GM04503 (cell line): ENCODE measurements around the gene ATAT1.

Experiments used
- DNase-seq: peaks from one replicate; pipeline ENCODE4 v3.0.0-alpha.2; 2012; ENCODE audit warnings: low read depth

ATAT1 gene

DNA sequence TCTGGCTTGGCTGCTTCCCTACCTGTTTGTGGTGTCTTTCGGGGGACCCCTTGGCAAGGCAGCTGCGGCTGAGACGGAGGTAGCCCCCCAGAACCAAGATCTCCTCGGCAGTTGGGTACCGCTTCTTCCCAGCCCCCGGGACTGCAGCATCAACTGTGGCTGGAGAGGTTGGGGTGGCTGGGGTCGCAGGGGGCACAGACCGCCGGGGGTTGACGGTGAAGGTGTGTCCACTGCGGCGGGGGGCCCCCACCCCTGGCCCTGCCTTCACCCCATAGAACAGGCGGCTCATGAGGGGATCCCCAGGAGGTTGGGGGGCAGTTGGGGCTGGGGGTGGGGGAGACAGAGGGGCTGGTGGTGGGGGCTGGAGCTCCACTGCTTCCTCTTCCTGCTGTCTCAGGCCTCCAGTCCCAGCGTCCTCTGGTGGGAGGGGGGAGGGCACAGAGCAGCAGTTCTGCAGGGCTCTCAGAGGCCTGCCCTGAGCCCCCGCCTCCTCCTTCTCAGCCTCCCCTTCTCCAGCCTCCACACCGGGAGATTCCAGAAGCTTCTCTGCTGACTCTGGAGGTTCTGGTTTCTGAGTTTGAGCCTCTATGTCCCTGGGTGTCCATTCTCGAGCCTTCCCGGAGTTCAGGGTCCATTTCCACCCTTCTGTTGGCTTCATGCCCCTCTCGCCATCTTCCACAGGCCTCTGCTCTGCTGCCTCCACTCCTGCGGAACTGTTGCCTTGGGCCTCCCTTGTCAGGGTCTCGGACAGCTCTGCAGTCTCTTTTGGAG lies 57.9 kb downstream of the ATAT1 start:
- no peak for DNase-seq

DNA sequence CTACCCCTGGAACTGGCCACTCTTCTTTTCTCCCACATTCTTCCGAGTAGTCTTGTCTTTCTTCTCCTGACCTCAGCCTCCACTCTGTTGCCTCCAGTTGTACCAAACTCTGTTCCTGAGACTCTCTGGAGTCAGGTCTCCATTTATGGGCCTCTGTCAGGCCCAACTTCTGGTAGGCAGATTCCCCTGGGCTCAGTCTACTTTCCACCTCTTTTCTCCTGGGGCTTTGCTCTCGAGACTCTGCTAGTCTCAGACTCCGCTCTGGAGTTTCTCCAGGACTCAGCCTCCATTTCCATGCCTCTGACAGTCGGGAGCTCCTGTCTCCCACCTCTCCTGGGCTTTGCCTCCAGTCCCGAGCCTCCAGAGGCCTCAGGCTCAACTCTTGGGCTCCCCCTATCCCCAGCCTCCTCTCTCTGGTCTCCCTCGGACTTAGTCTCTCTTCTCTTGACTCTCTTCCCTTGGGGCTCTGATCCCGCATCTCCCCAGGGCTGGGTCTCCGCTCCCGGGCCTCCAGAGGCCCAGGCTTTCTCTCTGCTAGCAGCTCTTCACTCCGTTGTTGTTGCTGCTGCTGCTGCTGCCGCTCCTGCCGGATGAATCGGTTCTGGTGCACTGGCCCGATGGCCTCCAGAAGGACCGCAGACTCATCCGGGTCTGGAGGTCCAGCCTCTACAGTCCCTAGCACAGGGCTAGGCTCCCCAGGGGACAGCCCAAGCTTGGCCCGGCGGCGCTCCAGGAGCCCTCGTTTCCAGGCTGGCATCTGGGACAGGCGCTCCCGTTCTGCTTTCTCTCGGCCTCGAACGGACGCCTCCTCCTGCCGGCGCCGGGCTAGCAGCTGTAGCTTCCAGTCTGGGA lies 58.7 kb downstream of the ATAT1 start:
- no peak for DNase-seq

DNA sequence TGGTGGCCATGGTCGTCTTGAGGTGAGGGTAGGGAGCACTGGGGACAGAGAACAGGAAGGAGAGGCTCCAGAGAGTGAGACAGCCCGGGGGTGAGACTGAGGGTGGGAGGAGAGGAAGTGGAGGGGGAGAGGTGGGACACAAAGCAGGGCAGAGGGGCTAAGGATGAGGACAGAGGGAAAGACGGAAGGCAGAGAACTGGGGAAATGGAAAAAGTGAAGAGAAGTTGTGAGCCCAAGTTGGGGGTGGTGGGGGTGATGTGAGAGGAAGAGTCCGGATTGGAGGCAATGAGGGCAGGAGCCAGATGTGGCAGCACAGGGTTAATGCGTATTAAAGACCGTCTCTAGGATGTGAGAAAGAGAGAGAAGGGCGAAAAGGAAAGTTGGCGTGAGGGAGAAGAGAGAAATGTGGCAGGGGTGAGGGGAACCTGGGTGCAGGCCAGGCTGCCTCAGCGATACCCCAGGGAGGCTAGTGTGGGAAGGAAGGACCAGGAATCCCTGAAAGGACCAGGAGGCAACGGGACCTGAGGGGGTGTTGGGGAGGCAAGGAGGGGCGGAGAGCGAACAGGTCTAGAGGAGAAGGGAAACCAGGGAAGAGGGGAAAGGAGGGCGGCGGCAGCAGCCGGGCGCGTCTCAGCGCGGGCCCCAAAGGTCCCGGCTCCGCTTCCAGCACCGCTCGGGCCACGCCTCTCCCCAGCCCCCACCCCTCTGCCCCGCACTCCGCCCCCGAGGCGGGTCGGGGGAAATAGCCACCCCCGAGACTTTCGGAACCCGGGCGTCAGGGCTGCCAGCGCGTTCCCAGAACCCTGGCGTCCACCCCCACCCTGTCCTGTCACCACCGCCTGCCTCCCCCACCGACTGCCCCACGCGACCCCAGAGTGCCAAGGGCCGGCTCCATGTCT lies 59.6 kb downstream of the ATAT1 start, which contains the start of gene PPP1R18:
Gene PPP1R18, minus strand, starts transcription at position 637 of the 899 bp plus-strand sequence. Its CDS starts 627 bp downstream, at position 10.
- no peak for DNase-seq

DNA sequence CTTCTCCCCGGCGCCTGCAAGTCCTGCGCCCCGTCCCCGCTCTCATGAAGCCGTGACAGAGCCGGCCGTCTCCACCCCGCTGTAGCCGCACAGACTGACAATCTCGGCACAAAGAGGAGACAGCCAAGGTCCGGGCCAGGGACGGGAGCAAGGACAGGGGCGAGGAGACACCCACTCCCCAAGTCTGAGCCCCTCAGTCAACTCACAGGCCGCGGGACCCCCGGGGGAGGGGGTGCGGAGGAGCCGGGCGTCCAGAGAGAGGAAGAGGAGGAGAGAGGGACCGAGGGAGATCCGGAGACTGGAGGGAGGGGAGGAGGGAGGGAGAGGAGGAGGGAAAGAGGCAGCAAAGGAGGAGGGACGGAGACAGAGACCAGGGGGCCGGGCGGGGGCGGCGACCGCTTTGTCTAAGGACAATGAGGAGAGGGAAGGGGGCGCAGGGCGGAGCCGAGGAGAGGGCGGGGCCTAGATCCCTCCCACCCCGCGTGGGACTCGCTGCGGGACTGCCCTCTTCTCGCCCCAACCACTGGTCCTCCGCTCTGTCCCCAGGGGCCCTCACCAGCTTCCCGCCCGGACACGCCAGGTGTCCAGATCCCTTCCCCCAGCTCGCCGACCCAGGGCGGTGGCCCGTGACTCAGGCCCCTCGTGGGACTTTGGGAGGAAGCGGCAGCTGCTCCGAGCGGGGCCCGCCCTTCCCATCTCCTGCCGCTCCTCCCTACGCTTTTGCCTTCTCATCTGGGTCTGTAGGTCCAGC lies 60.4 kb downstream of the ATAT1 start:
- DNase-seq: peak; percentile 89

DNA sequence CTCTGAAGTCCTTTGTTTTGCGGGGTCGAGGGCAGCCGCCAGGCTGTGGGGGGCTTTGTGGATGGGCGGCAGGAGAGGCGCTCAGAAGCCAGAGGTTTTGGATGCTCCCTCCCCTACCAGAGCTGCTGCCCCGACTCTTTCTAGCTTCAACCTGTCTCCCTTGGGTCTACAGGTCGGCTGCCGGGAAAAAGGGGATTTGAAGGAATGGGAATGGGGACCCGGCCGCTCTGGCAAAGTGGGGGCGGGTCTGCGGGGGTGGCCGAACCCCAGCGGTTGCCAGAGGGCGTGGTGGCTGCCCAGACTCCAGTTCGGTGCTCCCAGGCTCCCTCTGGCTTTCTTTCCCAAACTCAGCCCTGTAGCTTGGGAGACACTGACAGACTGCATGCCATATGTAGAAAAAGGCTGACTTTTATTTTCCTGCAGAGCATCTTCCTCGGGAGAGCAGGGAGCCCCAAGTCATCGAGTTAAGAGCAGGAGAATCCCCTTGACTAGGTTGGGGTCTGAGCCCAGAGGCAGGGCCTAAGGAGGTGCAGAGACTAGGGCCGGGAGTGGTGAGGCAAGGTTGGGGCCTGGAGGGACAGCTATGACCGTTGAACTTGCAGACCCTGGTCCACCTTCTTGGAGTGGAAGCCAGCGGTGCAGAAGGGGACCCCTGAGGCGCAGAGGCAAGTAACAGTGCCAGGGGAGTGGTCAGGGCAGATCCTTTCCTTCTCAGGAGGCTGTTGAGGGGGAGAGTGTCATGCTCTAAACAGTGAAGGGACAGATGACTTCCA lies 61.2 kb downstream of the ATAT1 start:
- DNase-seq: no peak

DNA sequence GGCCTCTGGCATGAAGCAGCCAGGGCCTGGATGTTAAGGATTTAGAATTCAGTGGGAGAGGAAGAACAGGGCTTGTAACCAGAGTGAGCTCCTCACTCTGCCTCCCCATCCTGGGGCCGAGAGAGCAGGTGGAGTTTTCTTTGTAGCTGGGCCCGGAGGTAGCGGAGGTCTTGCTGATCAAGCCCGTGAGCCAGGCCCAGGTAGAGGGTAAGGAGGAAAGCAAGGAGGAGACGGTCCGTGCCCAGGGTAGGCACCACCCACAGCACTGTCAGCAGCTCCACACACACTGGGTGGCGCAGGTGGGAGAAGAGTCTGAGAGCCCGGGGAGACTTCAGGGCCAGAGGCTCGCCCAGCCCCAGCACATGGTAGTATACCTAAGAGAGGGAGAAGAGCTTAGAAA lies 61.9 kb downstream of the ATAT1 start:
- DNase-seq: no peak

DNA sequence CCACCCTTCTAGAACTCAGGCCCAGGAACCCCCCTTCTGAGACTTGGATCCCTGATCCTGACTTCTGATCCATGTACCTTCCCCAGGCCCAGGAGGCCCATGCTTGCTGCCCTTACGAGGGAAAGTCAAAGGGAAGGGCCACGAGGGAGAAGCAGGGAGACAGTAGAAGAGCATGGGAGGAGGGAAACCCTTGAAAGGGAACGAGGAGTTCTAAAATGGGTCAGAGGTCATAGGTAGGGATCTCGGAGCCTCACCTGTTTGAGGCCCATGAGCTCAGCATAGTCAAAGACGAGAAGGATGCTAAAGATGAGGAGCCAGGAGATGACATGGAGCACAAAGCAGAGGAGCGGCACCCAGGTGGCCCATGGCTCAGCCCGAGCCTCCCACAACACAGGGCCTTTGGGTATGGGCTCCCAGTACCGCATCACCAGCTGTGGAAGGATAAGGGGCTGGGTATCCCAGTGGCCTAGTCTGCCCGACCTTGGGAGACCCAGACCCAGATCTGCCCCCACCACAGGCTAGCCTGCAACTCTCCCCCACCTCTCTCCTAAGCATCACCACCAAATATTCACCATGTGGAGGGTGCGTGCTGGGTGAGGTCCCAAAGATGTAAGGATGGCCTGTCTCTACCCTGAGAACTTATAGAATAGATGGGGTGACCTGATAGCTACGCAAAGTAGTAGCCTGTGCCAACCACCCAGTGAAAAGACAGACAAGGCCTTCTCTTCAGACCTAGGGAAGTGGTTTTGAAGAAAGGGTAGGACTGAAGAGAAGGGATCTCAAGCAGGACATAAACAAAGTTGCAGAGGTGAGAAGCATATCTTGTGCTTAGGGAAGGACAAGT lies 62.6 kb downstream of the ATAT1 start:
- no peak for DNase-seq

DNA sequence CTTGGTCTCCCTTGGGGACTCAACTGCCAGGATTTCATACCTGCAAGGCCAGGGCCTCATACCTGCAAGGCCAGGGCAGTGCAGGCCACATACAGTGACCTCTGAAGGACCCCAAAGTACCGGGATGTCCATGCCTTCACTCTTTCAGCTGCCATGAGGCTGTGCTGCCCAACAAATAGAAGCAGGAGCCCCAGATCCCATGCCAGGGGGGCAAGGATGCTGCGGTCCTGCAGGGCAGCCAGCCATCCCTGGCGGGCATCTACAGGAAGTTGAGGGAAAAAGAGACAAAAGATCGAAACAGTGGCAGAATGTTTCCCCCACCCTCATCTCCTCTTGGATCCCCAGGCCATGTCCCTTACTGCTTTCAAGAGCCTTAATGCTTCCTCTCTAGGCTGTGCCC lies 63.3 kb downstream of the ATAT1 start:
- no peak for DNase-seq

DNA sequence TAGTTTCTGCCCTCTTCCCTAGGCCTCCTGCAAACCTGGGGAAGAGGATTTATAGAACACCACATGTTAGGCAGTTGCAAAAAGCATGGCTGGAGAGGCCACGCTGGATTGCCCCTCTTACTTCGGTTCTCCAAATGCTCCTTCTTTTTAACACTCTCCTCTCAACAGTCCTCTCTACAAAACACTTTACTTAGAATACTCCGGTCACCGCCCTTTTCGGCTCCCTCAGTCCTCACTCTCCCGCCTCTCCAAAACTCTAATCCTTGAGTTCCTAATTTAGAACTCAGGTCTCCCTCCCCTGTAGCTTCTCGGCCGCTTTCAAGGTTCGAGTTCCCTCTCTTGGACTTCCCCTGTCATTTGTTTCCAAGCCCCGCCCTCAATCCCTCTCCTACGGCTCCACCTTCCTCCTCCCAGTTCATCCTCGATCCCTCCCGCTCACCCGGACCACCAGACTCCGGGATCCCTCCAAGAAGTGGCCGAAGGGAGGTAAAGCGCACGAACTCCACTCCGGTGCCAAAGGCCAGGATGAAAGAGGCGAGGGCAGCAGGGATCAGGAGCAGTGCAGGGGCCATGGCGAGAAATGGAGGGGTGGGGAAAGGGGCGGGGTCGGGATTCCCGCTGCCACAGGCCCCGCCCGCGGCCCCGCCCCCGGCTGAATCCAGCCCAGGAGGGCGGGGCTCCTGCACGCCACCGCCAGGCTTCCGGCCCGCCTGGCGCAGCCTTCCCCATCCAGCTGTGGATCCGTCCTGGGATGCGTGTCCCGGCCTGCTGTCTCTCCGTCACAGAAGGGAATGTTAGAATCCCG lies 63.9 kb downstream of the ATAT1 start, which contains the start of gene NRM:
Gene NRM, minus strand, starts transcription at position 582 of the 805 bp plus-strand sequence. Its CDS starts 10 bp downstream, at position 572.
- peak; percentile 49 for DNase-seq

DNA sequence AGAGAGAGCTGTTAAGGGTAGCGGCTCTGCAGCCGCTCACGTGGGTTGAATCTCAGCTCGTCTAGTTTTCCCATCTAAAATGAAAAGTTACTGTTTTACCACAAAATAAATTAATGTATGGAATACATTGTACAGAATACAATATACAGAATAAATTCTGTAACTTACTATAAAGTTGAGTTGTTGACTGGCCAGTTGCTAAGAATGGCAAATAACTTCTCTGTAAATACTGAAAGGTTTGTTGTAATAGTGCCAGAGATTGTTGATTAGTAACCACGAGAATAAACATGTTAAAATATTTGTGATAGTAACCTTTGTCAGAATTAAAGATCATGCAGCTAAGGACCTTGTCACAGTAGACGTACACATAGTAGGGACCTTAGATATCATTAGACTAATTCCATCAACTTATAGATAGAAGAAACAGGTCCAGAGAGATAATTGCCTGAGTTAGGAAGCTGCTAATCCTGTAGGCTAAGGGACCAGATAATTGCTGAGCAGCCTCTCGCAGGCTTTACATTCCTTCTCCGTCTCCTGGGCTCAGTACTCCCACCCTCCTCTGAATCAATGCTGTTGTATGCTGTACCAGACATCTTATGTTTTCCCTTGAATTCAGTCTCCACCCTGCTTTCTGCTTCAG lies 64.7 kb downstream of the ATAT1 start:
- DNase-seq: no peak
